ENCODE data around the gene TUBA3E. TPM values are rescaled to one million over a fixed set of nuclear protein-coding genes. Genes with fewer than 3 reads are reported as not detected.
"Not testable (repeated sequence)": the region's sequence is repeated elsewhere in the genome, so short reads cannot be mapped to it uniquely, and the experiment has no call there.

TUBA3E gene
- total and polyA plus RNA-seq, 4 donors, result not detected

DNA sequence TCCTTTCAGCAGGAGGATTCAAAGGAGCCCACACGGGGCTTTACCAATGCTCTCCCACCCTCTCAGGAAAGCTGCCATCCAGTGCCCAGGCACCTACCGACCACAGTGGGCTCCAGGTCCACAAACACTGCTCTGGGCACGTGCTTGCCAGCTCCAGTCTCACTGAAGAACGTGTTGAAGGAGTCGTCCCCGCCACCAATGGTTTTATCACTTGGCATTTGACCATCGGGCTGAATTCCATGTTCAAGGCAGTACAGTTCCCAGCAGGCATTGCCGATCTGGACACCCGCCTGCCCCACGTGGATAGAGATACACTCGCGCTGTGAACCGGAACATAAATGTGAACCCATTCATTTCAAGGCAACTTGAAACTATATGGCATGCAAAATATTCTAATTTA is 2.2 kb downstream of the TUBA3E start:
- not testable (repeated sequence) for H3K36me3 ChIP-seq (ENCODE audit: control insufficient read depth in 4 of 4, insufficient read depth in 4 of 4, low read length in 4 of 4); H3K4me1 ChIP-seq (ENCODE audit: control insufficient read depth in 5 of 5, insufficient read depth in 5 of 5, low read length in 5 of 5); DNase-seq; H3K27ac ChIP-seq (ENCODE audit: low read depth in 1 of 2, low read length in 1 of 2); H3K9ac ChIP-seq (ENCODE audit: insufficient read depth in 1 of 2, low read length in 2 of 2); H3K27me3 ChIP-seq (ENCODE audit: control insufficient read depth in 3 of 3, insufficient read depth in 3 of 3, low read length in 2 of 3); ATAC-seq (ENCODE audit: insufficient read depth, low FRiP score); H3K4me3 ChIP-seq; H3K9me3 ChIP-seq (ENCODE audit: control insufficient read depth in 4 of 4, insufficient read depth in 3 of 4, low read length in 3 of 4)
- 82 to 94% methylated on average over 7 to 12 of the region's 13 CpGs for WGBS, 2 donors

GRCh38 chr2:130195089-130195635 is 3.1 kb downstream of the TUBA3E start:
- not testable (repeated sequence) for H3K36me3 ChIP-seq (ENCODE audit: control insufficient read depth in 4 of 4, insufficient read depth in 4 of 4, low read length in 4 of 4); DNase-seq; H3K27me3 ChIP-seq (ENCODE audit: control insufficient read depth in 3 of 3, insufficient read depth in 3 of 3, low read length in 2 of 3); ATAC-seq (ENCODE audit: insufficient read depth, low FRiP score); H3K9ac ChIP-seq (ENCODE audit: insufficient read depth in 1 of 2, low read length in 2 of 2); H3K4me1 ChIP-seq (ENCODE audit: control insufficient read depth in 5 of 5, insufficient read depth in 5 of 5, low read length in 5 of 5); H3K9me3 ChIP-seq (ENCODE audit: control insufficient read depth in 4 of 4, insufficient read depth in 3 of 4, low read length in 3 of 4); H3K4me3 ChIP-seq
- WGBS, 2 donors, result 73 to 77% methylated on average over 9 of the region's 9 CpGs
- peak overlapping the region in 1 of 2 donors; percentile 82 for H3K27ac ChIP-seq (ENCODE audit: low read depth in 1 of 2, low read length in 1 of 2)

GRCh38 chr2:130193824-130194223 is 4.4 kb downstream of the TUBA3E start:
- not testable (repeated sequence) for H3K4me1 ChIP-seq (ENCODE audit: control insufficient read depth in 5 of 5, insufficient read depth in 5 of 5, low read length in 5 of 5); H3K4me3 ChIP-seq; ATAC-seq (ENCODE audit: insufficient read depth, low FRiP score); H3K27me3 ChIP-seq (ENCODE audit: control insufficient read depth in 3 of 3, insufficient read depth in 3 of 3, low read length in 2 of 3); H3K9ac ChIP-seq (ENCODE audit: insufficient read depth in 1 of 2, low read length in 2 of 2); H3K36me3 ChIP-seq (ENCODE audit: control insufficient read depth in 4 of 4, insufficient read depth in 4 of 4, low read length in 4 of 4); DNase-seq; H3K9me3 ChIP-seq (ENCODE audit: control insufficient read depth in 4 of 4, insufficient read depth in 3 of 4, low read length in 3 of 4); H3K27ac ChIP-seq (ENCODE audit: low read depth in 1 of 2, low read length in 1 of 2)
- WGBS, 2 donors, result 89 to 91% methylated on average over 22 of the region's 22 CpGs

DNA sequence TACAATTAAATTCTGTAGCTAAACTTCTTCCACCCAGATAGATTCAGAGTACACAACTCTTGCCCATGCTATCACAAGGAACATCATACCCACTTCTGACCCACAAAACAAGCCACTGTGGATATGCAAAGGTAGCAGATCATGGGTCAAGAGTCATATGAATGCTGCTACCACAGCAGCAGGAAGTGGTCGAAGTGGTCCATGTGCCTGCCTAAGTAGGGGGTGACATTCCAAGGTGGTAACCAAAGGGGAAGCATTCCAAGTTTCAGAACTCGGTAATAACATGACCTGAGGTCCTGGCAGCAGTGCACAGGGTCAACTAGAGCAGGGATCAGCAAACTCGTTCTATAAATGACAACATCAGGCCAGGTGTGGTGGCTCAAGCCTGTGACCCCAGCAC is 5.8 kb downstream of the TUBA3E start:
- ATAC-seq (ENCODE audit: insufficient read depth, low FRiP score); H3K4me1 ChIP-seq (ENCODE audit: control insufficient read depth in 5 of 5, insufficient read depth in 5 of 5, low read length in 5 of 5); DNase-seq; H3K9ac ChIP-seq (ENCODE audit: insufficient read depth in 1 of 2, low read length in 2 of 2); H3K4me3 ChIP-seq; H3K36me3 ChIP-seq (ENCODE audit: control insufficient read depth in 4 of 4, insufficient read depth in 4 of 4, low read length in 4 of 4); H3K27ac ChIP-seq (ENCODE audit: low read depth in 1 of 2, low read length in 1 of 2); H3K9me3 ChIP-seq (ENCODE audit: control insufficient read depth in 4 of 4, insufficient read depth in 3 of 4, low read length in 3 of 4); H3K27me3 ChIP-seq (ENCODE audit: control insufficient read depth in 3 of 3, insufficient read depth in 3 of 3, low read length in 2 of 3): not testable (repeated sequence)
- 80 to 85% methylated on average over 3 of the region's 3 CpGs for WGBS, 2 donors

GRCh38 chr2:130191319-130191718 is 6.9 kb downstream of the TUBA3E start:
- H3K9ac ChIP-seq (ENCODE audit: insufficient read depth in 1 of 2, low read length in 2 of 2); DNase-seq; H3K27ac ChIP-seq (ENCODE audit: low read depth in 1 of 2, low read length in 1 of 2); H3K4me1 ChIP-seq (ENCODE audit: control insufficient read depth in 5 of 5, insufficient read depth in 5 of 5, low read length in 5 of 5); H3K4me3 ChIP-seq; H3K27me3 ChIP-seq (ENCODE audit: control insufficient read depth in 3 of 3, insufficient read depth in 3 of 3, low read length in 2 of 3); ATAC-seq (ENCODE audit: insufficient read depth, low FRiP score); H3K36me3 ChIP-seq (ENCODE audit: control insufficient read depth in 4 of 4, insufficient read depth in 4 of 4, low read length in 4 of 4); H3K9me3 ChIP-seq (ENCODE audit: control insufficient read depth in 4 of 4, insufficient read depth in 3 of 4, low read length in 3 of 4): not testable (repeated sequence)
- WGBS, 2 donors, result 90 to 94% methylated on average over 6 of the region's 6 CpGs

DNA sequence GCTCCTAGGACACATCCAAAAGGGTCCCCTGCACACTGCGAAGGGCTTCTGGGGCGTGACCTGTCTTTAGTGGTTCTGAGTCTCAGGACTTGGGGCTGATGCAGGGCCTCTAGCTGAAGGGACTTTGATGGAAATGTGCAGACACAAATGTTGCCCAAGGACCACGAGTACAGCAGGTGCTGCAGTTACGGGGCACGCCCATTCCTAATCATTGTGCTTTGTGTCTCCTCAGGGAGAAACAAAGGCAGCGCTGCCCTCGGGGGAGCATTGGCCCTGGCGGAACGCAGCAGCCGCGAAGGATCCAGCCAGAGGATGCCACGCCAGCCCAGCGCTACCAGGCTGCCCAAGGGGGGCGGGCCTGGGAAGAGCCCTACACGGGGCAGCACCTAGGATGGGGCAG is 8.0 kb downstream of the TUBA3E start:
- no peak overlapping the region for H3K9ac ChIP-seq (ENCODE audit: insufficient read depth in 1 of 2, low read length in 2 of 2)
- no peak for ATAC-seq (ENCODE audit: insufficient read depth, low FRiP score)
- H3K4me3 ChIP-seq, result no peak overlapping the region
- H3K4me1 ChIP-seq (ENCODE audit: control insufficient read depth in 5 of 5, insufficient read depth in 5 of 5, low read length in 5 of 5), result no peaks in the 10 kb centered on the region
- H3K9me3 ChIP-seq (ENCODE audit: control insufficient read depth in 4 of 4, insufficient read depth in 3 of 4, low read length in 3 of 4), result peaks cover 0 to 2% (median 0%) of the 10 kb centered on the region in 4 donors
- peaks cover 0 to 4% (median under 1%) of the 10 kb centered on the region in 4 donors for H3K36me3 ChIP-seq (ENCODE audit: control insufficient read depth in 4 of 4, insufficient read depth in 4 of 4, low read length in 4 of 4)
- no peak for DNase-seq
- H3K27ac ChIP-seq (ENCODE audit: low read depth in 1 of 2, low read length in 1 of 2), result no peak overlapping the region
- H3K27me3 ChIP-seq (ENCODE audit: control insufficient read depth in 3 of 3, insufficient read depth in 3 of 3, low read length in 2 of 3), result no peaks in the 10 kb centered on the region
- TF ChIP-seq, protein P1, sequence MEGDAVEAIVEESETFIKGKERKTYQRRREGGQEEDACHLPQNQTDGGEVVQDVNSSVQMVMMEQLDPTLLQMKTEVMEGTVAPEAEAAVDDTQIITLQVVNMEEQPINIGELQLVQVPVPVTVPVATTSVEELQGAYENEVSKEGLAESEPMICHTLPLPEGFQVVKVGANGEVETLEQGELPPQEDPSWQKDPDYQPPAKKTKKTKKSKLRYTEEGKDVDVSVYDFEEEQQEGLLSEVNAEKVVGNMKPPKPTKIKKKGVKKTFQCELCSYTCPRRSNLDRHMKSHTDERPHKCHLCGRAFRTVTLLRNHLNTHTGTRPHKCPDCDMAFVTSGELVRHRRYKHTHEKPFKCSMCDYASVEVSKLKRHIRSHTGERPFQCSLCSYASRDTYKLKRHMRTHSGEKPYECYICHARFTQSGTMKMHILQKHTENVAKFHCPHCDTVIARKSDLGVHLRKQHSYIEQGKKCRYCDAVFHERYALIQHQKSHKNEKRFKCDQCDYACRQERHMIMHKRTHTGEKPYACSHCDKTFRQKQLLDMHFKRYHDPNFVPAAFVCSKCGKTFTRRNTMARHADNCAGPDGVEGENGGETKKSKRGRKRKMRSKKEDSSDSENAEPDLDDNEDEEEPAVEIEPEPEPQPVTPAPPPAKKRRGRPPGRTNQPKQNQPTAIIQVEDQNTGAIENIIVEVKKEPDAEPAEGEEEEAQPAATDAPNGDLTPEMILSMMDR (IDR thresholded peaks at IDR 0.05; ENCODE audit: control extremely low read depth, extremely low read depth), result no peak
- 89 to 97% methylated on average over 15 of the region's 15 CpGs for WGBS, 2 donors

DNA sequence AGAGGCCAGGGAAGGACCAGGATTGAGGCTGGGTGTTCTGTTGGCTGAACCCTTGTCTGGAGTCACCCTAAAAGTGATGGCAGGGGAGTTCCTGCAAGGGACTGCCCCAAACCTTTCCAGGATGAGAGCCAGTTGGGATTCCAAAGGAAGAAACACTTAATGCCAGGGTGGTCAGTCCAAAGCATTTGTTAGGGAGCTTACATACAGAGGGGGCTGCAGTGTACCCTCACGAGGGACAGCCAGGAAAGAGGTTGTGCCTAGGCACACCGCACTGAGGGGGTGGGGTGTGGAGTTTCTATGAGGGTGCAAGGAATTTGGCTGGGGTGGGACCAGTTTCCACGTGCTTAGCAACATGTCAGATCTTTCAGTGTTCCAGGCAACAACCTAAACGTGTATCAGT is 9.3 kb downstream of the TUBA3E start:
- H3K9me3 ChIP-seq (ENCODE audit: control insufficient read depth in 4 of 4, insufficient read depth in 3 of 4, low read length in 3 of 4); ATAC-seq (ENCODE audit: insufficient read depth, low FRiP score); H3K27me3 ChIP-seq (ENCODE audit: control insufficient read depth in 3 of 3, insufficient read depth in 3 of 3, low read length in 2 of 3); H3K36me3 ChIP-seq (ENCODE audit: control insufficient read depth in 4 of 4, insufficient read depth in 4 of 4, low read length in 4 of 4); H3K4me3 ChIP-seq; H3K4me1 ChIP-seq (ENCODE audit: control insufficient read depth in 5 of 5, insufficient read depth in 5 of 5, low read length in 5 of 5); DNase-seq; H3K27ac ChIP-seq (ENCODE audit: low read depth in 1 of 2, low read length in 1 of 2); H3K9ac ChIP-seq (ENCODE audit: insufficient read depth in 1 of 2, low read length in 2 of 2): not testable (repeated sequence)
- 85% methylated on average over 4 of the region's 4 CpGs for WGBS, 2 donors

Data from lung (tissue), 12 donors.